ENCODE measurements around the gene MYZAP. TPM values are rescaled to one million over a fixed set of nuclear protein-coding genes. Genes with fewer than 3 reads are reported as not detected.

MYZAP gene
- total RNA-seq, 1 experiment from 2014 or later, result 0.63 TPM

GRCh38 chr15:57559875-57560274, 31.8 kb upstream of the MYZAP start:
- H3K4me1 Mint-ChIP-seq, result peaks cover 4% of the 10 kb centered on the region in 2 experiments
- H3K18ac ChIP-seq (ENCODE audit: insufficient read length, low read depth, low read length), result no peak overlapping the region
- no CpG with 5 or more reads among the region's 5 CpGs for WGBS (ENCODE audit: extremely low coverage, insufficient read length, low lambda C conversion rate)
- H3K79me2 ChIP-seq (ENCODE audit: insufficient read depth, low read length), result no peaks in the 10 kb centered on the region
- no peak overlapping the region for H4K5ac ChIP-seq (ENCODE audit: insufficient read length, low read depth, low read length)
- no peak overlapping the region for H2AK5ac ChIP-seq (ENCODE audit: insufficient read length, low read length)
- H3K23me2 ChIP-seq (ENCODE audit: insufficient read length, low read depth, low read length, poor library complexity, severe bottlenecking), result no peaks in the 10 kb centered on the region
- H3K9me3 ChIP-seq (ENCODE audit: control insufficient read depth, low read depth, low read length), result no peaks in the 10 kb centered on the region
- no peak overlapping the region for H3K56ac ChIP-seq (ENCODE audit: insufficient read length, low read depth, low read length)
- H2BK5ac ChIP-seq (ENCODE audit: insufficient read length, low read length), result no peak overlapping the region
- H3K9me3 Mint-ChIP-seq, result no peaks in the 10 kb centered on the region; a peak in 1 of 5 replicates
- H2BK15ac ChIP-seq (ENCODE audit: low read depth, low read length), result no peak overlapping the region
- no peak overlapping the region for H2AFZ ChIP-seq (ENCODE audit: low read length)
- no peak overlapping the region for H3T11ph ChIP-seq (ENCODE audit: low read length)
- no peak overlapping the region for H2BK12ac ChIP-seq (ENCODE audit: insufficient read length, low read depth, low read length)
- H2BK20ac ChIP-seq (ENCODE audit: low read depth, low read length, poor library complexity, severe bottlenecking), result no peak overlapping the region
- no peaks in the 10 kb centered on the region; a peak in 1 of 7 replicates for H3K36me3 Mint-ChIP-seq (ENCODE audit: insufficient read depth in 1 of 3, low read depth in 3 of 3)
- H3K79me1 ChIP-seq (ENCODE audit: insufficient read depth, low read depth, low read length, poor library complexity, severe bottlenecking), result no peaks in the 10 kb centered on the region
- H3K27ac Mint-ChIP-seq, result no peak overlapping the region
- H4K91ac ChIP-seq (ENCODE audit: insufficient read length, low read depth, low read length), result no peak overlapping the region
- peak; percentile 93 for TF ChIP-seq CTCF (conservative IDR thresholded peaks at IDR 0.05)
- no peak overlapping the region for H3K9ac ChIP-seq (ENCODE audit: extremely low read depth, insufficient read length, low read length)
- no peaks in the 10 kb centered on the region for H3K27me3 ChIP-seq (ENCODE audit: insufficient read depth, low read length)
- no peak overlapping the region for H2BK120ac ChIP-seq (ENCODE audit: low read depth, low read length, poor library complexity, severe bottlenecking)
- no peaks in the 10 kb centered on the region for H4K20me1 ChIP-seq (ENCODE audit: control insufficient read depth, insufficient read depth, insufficient read length)
- H3K27ac ChIP-seq (ENCODE audit: insufficient read length, low read depth, low read length), result no peak overlapping the region
- no peaks in the 10 kb centered on the region for H3K27me3 Mint-ChIP-seq (ENCODE audit: low read depth)
- H3K4ac ChIP-seq (ENCODE audit: low read depth, low read length), result no peak overlapping the region
- no peak overlapping the region for H3K4me3 Mint-ChIP-seq
- H3K14ac ChIP-seq (ENCODE audit: insufficient read depth, low read length), result no peak overlapping the region
- no peak overlapping the region for H3K23ac ChIP-seq (ENCODE audit: insufficient read length, low read depth, low read length)
- H3K4me2 ChIP-seq (ENCODE audit: insufficient read depth, insufficient read length, low read length), result no peak overlapping the region
- DNase-seq, result peak; percentile 77
- no peak overlapping the region for H4K8ac ChIP-seq (replicated peaks; ENCODE audit: insufficient read length, low read depth, low read length)
- H3K4me1 ChIP-seq (ENCODE audit: insufficient read depth, low read length), result no peaks in the 10 kb centered on the region
